ENCODE measurements around the gene CCDC146.
"Not testable (repeated sequence)": the region's sequence is repeated elsewhere in the genome, so short reads cannot be mapped to it uniquely, and the experiment has no call there.

CCDC146 gene

GRCh38 chr7:77202481-77202976 lies 80.1 kb downstream of the CCDC146 start:
- DNase-seq (ENCODE audit: low read depth): no peak

GRCh38 chr7:77205706-77206105 lies 83.3 kb downstream of the CCDC146 start:
- peak; percentile 55 for DNase-seq (ENCODE audit: low read depth)

GRCh38 chr7:77208416-77208815 lies 86.0 kb downstream of the CCDC146 start:
- DNase-seq (ENCODE audit: low read depth): no peak

GRCh38 chr7:77209479-77210139 lies 87.2 kb downstream of the CCDC146 start:
- DNase-seq (ENCODE audit: low read depth): no peak

- DNase-seq (ENCODE audit: low read depth): no peak
These were observed 93.9 kb downstream of the CCDC146 start for GRCh38 chr7:77216181-77216845.

GRCh38 chr7:77217474-77218185 lies 95.2 kb downstream of the CCDC146 start:
- no peak for DNase-seq (ENCODE audit: low read depth)

GRCh38 chr7:77219701-77220331 lies 97.4 kb downstream of the CCDC146 start:
- not testable (repeated sequence) for DNase-seq (ENCODE audit: low read depth)

- no peak for DNase-seq (ENCODE audit: low read depth)
These were observed 99.7 kb downstream of the CCDC146 start for GRCh38 chr7:77222065-77222464.

GRCh38 chr7:77222819-77223218 lies 100.4 kb downstream of the CCDC146 start:
- no peak for DNase-seq (ENCODE audit: low read depth)

GRCh38 chr7:77223261-77223660 lies 100.8 kb downstream of the CCDC146 start:
- no peak for DNase-seq (ENCODE audit: low read depth)

GRCh38 chr7:77226357-77226839 lies 104.0 kb downstream of the CCDC146 start:
- DNase-seq (ENCODE audit: low read depth): no peak

GRCh38 chr7:77228795-77229194 lies 106.4 kb downstream of the CCDC146 start:
- not testable (repeated sequence) for DNase-seq (ENCODE audit: low read depth)

GRCh38 chr7:77232467-77232866 lies 110.1 kb downstream of the CCDC146 start:
- no peak for DNase-seq (ENCODE audit: low read depth)

- peak; percentile 26 for DNase-seq (ENCODE audit: low read depth)
These were observed 112.9 kb downstream of the CCDC146 start for GRCh38 chr7:77235276-77235675.

- peak; percentile 23 for DNase-seq (ENCODE audit: low read depth)
These were observed 116.3 kb downstream of the CCDC146 start for GRCh38 chr7:77238703-77239136.

- DNase-seq (ENCODE audit: low read depth): no peak
These were observed 117.1 kb downstream of the CCDC146 start for GRCh38 chr7:77239471-77239870.

GRCh38 chr7:77242068-77242467 lies 119.7 kb downstream of the CCDC146 start:
- no peak for DNase-seq (ENCODE audit: low read depth)

GRCh38 chr7:77242554-77242953 lies 120.1 kb downstream of the CCDC146 start:
- DNase-seq (ENCODE audit: low read depth): no peak

- no peak for DNase-seq (ENCODE audit: low read depth)
These were observed 122.0 kb downstream of the CCDC146 start for GRCh38 chr7:77244222-77244934.

- no peak for DNase-seq (ENCODE audit: low read depth)
These were observed 122.8 kb downstream of the CCDC146 start for GRCh38 chr7:77245015-77245755.

Data from EH (cell line).